Gastrocnemius medialis (tissue), 4 donors: ENCODE data around the gene FKBP7. TPM values are rescaled to one million over a fixed set of nuclear protein-coding genes. Genes with fewer than 3 reads are reported as not detected.

Experiments used
- ATAC-seq, 2 donors: fragments of 150-250 bp; one replicate each; pipeline ENCODE4 v1.9.1; 2016
- DNase-seq, 2 donors: peaks; one replicate each; pipeline ENCODE4 v3.0.0-alpha.2; 2019
- H3K27ac ChIP-seq, 4 donors: fragments of 200-600 bp; sonication (generic); 1 replicate in 1 of 4; 2 replicates in 3 of 4; pipeline ENCODE4 v1.5.1; 2016 to 2018; ENCODE audit warnings: mild to moderate bottlenecking in 2 of 4, moderate library complexity in 1 of 4
- H3K27me3 ChIP-seq, 3 donors: fragments of 200-600 bp; sonication (generic) in 2 of 3; 1 replicate in 1 of 3; 2 replicates in 2 of 3; pipeline versions ENCODE4 v1.5.1 to v1.6.0; 2016 to 2019; ENCODE audit warnings: mild to moderate bottlenecking in 1 of 3, moderate library complexity in 1 of 3
- H3K36me3 ChIP-seq, 2 donors: fragments of 200-600 bp; sonication (generic) in 1 of 2; one replicate each; pipeline ENCODE4 v1.5.1; 2017 to 2018
- H3K4me1 ChIP-seq, 2 donors: fragments of 200-600 bp; sonication (generic) in 1 of 2; one replicate each; pipeline ENCODE4 v1.5.1; 2016 to 2017; ENCODE audit warnings: mild to moderate bottlenecking in 2 of 2
- H3K4me3 ChIP-seq, 4 donors: fragments of 200-600 bp; sonication (generic) in 3 of 4; 1 replicate in 1 of 4; 2 replicates in 3 of 4; pipeline ENCODE4 v1.5.1; 2016 to 2019; ENCODE audit warnings: mild to moderate bottlenecking in 2 of 4
- H3K9me3 ChIP-seq, 3 donors: fragments of 200-600 bp; sonication (generic) in 2 of 3; 1 replicate in 1 of 3; 2 replicates in 2 of 3; pipeline ENCODE4 v1.5.1; 2016 to 2019
- CTCF ChIP-seq, 5 experiments: fragments of 450-650 bp in 3 of 5; fragments of 200-600 bp in 2 of 5; sonication (generic) in 2 of 5; IDR thresholded peaks in 4 of 5; conservative IDR thresholded peaks in 1 of 5; 1 replicate in 4 of 5; 2 replicates in 1 of 5; pipeline ENCODE4 v1.5.1; 2016 to 2019; ENCODE audit warnings: antibody characterized with exemption in 5 of 5, mild to moderate bottlenecking in 3 of 5, moderate library complexity in 3 of 5
- POLR2A ChIP-seq, 2 donors: fragments of 450-650 bp; IDR thresholded peaks; one replicate each; pipeline ENCODE4 v1.6.1; 2017; ENCODE audit warnings: antibody characterized with exemption in 2 of 2, mild to moderate bottlenecking in 2 of 2, moderate library complexity in 2 of 2
- in situ Hi-C, 4 donors: fragments of 200-750 bp; cut with MboI; loops; one replicate each; pipeline versions ENCODE4 v1.15.0 to v1.8.0; 2017; ENCODE audit warnings: low sequenced_read_pairs in 4 of 4
- intact Hi-C: fragments of 100-400 bp; cut with DNase I; formaldehyde crosslinking; loops from one replicate; pipeline ENCODE4 v1.15.1; 2023; ENCODE audit warnings: low total_unique reads
- total RNA-seq, 4 donors: library from RNA; depleted of rRNA; stranded (reverse); fragments of >200 nt; gene quantifications; one replicate each; pipeline versions ENCODE4 v1.1.0 to v1.2.3, GENCODE V29; 2016

The FKBP7 gene
- total RNA-seq, 4 donors from 2014 or later = 1.4 to 5.0 (median 3.3) TPM

- no peak for ATAC-seq
- no peak for TF ChIP-seq CTCF (IDR thresholded peaks at IDR 0.05 in 4 of 5, conservative IDR thresholded peaks at IDR 0.05 in 1 of 5)
- no peak for TF ChIP-seq POLR2A (IDR thresholded peaks at IDR 0.05)
- Histone ChIP-seq H3K27ac (peak overlapping the region; percentile 84 to 95 (median 92)), H3K4me1 (peaks cover 30 to 35% of the 10 kb centered on the region in 2 donors), H3K27me3 (no peaks in the 10 kb centered on the region), H3K4me3 (peak overlapping the region; percentile 61 to 80 (median 74)), H3K9me3 (no peaks in the 10 kb centered on the region), H3K36me3 (no peaks in the 10 kb centered on the region)
- DNase-seq = no peak
- intact Hi-C loops = no loop called here
- in situ Hi-C loops = no loop called here
Observed at GRCh38 chr2:178478130-178478438, 316 bp downstream of the FKBP7 start.

- intact Hi-C loops = no loop called here
- Histone ChIP-seq H3K27ac (peak overlapping the region; percentile 84 to 95 (median 92)), H3K36me3 (no peaks in the 10 kb centered on the region), H3K9me3 (no peaks in the 10 kb centered on the region), H3K27me3 (no peaks in the 10 kb centered on the region), H3K4me3 (peak overlapping the region; percentile 61 to 80 (median 74)), H3K4me1 (peaks cover 26 to 30% of the 10 kb centered on the region in 2 donors)
- TF ChIP-seq POLR2A (IDR thresholded peaks at IDR 0.05) (no peak), CTCF (IDR thresholded peaks at IDR 0.05 in 4 of 5, conservative IDR thresholded peaks at IDR 0.05 in 1 of 5) (no peak)
- no peak for ATAC-seq
- DNase-seq = no peak
- in situ Hi-C loops = no loop called here
Observed at GRCh38 chr2:178477443-178478129, 814 bp downstream of the FKBP7 start.

- peaks cover 14 to 19% of the 10 kb centered on the region in 2 donors for H3K4me1 ChIP-seq
- no peak overlapping the region for H3K4me3 ChIP-seq
- in situ Hi-C loops = no loop called here
- intact Hi-C loops = no loop called here
- TF ChIP-seq POLR2A (IDR thresholded peaks at IDR 0.05) = no peak
- no peak for TF ChIP-seq CTCF (IDR thresholded peaks at IDR 0.05 in 4 of 5, conservative IDR thresholded peaks at IDR 0.05 in 1 of 5)
- ATAC-seq (no peak), DNase-seq (no peak)
- H3K27me3 ChIP-seq = no peaks in the 10 kb centered on the region
- no peak overlapping the region for H3K27ac ChIP-seq
- no peaks in the 10 kb centered on the region for H3K9me3 ChIP-seq
- H3K36me3 ChIP-seq = no peaks in the 10 kb centered on the region
Observed at GRCh38 chr2:178476477-178476876, 1.9 kb downstream of the FKBP7 start.

- Histone ChIP-seq H3K27ac (no peak overlapping the region), H3K4me1 (peaks cover 8 to 10% of the 10 kb centered on the region in 2 donors), H3K36me3 (no peaks in the 10 kb centered on the region), H3K9me3 (no peaks in the 10 kb centered on the region), H3K27me3 (no peaks in the 10 kb centered on the region), H3K4me3 (no peak overlapping the region)
- intact Hi-C loops (no loop called here), in situ Hi-C loops (no loop called here)
- no peak for DNase-seq
- TF ChIP-seq CTCF (IDR thresholded peaks at IDR 0.05 in 4 of 5, conservative IDR thresholded peaks at IDR 0.05 in 1 of 5) (no peak), POLR2A (IDR thresholded peaks at IDR 0.05) (no peak)
- ATAC-seq = no peak
Observed at GRCh38 chr2:178474560-178474959, 3.8 kb downstream of the FKBP7 start.

GRCh38 chr2:178473931-178474330, 4.5 kb downstream of the FKBP7 start:
- in situ Hi-C loops = no loop called here
- no peak for DNase-seq
- TF ChIP-seq CTCF (IDR thresholded peaks at IDR 0.05 in 4 of 5, conservative IDR thresholded peaks at IDR 0.05 in 1 of 5) = no peak
- no peak for TF ChIP-seq POLR2A (IDR thresholded peaks at IDR 0.05)
- ATAC-seq = no peak
- peaks cover 3 to 5% of the 10 kb centered on the region in 2 donors for H3K4me1 ChIP-seq
- H3K4me3 ChIP-seq = no peak overlapping the region
- no peaks in the 10 kb centered on the region for H3K36me3 ChIP-seq
- H3K27me3 ChIP-seq = no peaks in the 10 kb centered on the region
- no peaks in the 10 kb centered on the region for H3K9me3 ChIP-seq
- H3K27ac ChIP-seq = no peak overlapping the region
- intact Hi-C loops = no loop called here
